Kasumi-1 (cell line): ENCODE results near the gene TGFB3.
"Not testable (repeated sequence)": the region's sequence is repeated elsewhere in the genome, so short reads cannot be mapped to it uniquely, and the experiment has no call there.

Experiments used
- DNase-seq, 2 experiments: peaks; one replicate each; lab custom pipeline; 2025; lab: John Stamatoyannopoulos, UW

TGFB3 gene

DNA sequence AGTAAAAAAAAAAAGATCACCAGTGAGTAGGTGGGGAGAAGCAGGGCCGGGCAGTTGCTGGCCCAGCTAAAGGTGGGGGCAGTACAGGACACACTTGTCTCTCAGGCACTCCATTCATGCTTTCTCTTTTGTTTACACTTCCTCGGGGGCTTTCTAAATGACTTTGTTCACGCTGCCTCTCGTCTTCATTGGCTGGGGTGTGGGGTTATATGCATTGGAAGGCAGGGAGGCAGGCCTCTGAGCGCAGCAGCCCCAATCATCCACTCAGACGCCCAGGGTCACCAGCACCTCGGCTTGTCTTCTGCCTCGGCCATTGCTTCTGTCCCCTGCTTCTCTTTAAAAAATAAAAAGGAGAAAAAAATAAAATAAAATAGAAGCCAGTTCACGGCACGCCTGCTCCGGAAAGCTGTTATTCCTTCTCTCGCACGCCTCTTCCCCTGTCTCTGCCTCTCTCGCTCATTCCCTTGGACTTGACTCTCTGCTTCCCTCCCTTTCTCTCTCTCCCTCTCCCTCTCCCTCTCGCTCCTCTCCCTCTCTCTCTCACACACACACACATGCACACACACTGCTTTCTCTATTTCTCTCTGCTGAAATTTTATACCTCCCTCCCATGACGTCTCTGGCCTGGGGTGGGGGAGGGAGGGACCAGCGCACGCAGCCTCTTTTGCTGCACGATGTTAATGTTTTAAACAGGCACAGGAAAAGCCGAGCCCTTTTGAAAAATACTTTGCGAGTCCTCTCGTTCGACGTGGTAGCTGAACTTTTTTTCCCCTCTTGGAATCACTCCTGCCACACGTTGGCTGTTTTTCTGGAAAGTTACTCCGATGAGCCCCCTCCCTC is at the start of gene TGFB3:
TGFB3 (minus strand) TSS at position 570 of the 840 bp plus-strand sequence. CDS start 1,102 bp downstream, outside the sequence.
- DNase-seq: peak; percentile 62 to 76

DNA sequence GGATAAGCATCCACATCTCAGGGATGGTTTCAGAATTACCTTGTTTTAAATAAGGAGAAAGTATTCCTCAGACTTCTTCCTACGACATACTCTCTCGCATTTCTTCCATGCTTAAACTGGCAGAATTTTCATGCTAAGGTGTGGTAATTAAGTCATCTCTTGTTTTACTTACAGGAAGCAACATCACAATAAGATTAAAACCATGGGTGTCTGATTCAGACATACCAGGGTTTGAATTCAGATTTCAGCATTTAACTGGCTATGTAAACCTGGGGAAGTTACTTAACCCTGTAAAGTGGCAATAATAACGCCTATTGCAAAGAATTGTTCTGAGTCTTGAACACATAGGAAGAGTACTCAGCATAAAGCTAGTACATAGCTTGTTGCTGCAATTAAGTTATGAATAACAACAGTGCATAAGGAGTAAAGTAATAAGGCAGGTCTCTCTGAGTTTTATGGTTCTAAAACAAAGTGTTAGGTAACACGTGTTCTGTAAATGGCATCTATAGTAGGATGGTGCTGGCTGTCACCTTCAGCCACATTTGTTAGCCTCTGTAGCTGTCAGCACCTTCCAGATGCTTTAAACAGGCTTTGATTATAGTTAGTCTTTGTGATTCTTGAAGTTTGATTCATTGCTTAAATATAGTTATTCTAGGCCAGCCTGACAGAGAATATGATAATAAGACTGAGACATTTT is 42.6 kb upstream of the TGFB3 start:
- no peak for DNase-seq

DNA sequence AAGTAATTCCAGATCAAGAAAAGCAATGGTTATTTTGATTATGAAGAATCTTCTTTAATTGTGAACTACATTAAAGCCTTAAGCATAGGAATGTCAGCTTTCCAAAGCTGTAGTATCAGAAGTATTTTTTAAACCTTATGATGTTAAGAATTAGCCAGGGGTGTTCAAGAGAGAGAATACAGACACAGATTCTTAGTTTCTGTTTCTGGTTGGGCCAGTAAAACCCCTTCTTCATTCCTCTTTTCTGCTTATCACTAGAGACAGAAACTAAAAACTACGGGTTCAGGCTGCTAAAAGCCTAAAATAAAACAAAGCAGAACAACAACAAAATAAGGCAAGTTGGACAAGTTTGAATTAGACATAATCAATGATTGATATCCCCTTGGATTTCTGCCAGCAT is 42.0 kb upstream of the TGFB3 start:
- no peak for DNase-seq

DNA sequence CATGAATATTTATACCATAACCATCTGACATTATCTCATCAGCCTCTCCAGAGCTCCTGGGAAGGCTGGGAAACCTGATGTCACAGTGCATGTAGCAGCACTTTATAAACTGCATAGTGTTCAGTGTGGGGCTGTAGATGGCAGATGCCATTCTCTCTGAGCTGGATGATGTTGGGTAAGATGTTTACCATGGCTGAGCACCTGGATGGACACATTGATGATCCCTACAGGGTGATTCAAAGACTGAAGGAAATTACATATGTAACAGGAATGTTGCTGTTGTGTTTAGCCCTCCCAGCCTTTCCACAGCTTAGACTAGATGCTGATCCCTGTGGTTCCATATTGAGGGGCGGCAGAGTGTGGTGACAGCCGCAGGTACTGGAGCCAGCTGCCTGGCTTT is 41.2 kb upstream of the TGFB3 start:
- DNase-seq: no peak

DNA sequence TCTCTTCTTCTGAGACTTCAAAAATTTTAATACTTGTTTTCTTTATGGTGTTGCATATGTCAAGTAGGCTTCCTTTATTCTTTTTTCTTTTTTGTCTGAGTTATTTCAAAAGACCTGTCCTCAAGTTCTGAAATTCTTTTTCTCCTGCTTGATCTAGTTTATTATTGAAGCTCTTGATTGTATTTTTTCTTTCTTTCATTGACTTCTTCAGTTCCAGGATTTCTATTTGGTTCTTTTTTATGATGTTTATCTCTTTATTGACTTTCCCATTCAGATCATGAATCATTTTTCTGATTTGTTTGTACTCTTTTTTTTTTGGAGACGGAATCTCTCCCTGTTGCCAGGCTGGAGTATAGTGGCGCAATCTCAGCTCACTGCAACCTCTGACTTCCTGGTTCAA is 37.9 kb upstream of the TGFB3 start:
- no peak for DNase-seq

DNA sequence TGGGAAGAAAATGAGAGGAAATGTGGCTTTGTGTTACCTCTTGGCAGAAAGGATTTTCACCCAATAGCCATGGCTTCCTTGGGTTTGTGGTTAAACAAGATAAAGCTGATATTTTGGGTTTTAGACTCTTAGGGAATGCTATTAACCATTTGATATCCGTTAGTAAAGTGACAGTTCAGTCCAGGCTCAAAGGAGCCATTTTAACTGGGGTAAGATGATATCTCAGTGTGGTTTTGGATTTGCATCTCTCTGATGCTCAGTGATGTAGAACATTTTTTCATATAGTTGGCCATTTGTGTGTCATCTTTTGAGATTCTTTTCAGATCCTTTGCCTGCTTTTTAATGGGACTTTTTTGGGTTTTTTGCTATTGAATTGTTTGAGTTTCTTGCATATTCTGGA is 33.9 kb upstream of the TGFB3 start:
- DNase-seq: no peak

DNA sequence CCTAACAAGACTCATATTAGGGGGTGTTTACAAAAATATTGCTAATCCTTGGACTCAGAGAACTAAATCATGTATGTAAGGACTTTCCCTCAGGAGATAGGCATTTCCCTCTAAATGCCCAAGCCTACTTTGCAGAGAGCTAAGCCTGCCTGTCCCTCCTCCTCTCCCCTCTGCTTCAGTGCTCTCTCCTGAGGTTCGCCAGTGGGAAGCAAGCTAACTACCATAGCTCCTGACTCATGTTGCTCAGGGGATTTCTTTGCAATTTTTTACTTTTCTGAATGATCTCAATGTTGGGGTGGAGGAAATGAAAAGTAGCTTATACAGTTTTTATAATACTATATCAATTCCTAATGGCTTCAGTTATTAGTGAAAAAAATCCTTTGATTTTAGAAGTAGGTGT is 33.4 kb upstream of the TGFB3 start:
- no peak for DNase-seq

DNA sequence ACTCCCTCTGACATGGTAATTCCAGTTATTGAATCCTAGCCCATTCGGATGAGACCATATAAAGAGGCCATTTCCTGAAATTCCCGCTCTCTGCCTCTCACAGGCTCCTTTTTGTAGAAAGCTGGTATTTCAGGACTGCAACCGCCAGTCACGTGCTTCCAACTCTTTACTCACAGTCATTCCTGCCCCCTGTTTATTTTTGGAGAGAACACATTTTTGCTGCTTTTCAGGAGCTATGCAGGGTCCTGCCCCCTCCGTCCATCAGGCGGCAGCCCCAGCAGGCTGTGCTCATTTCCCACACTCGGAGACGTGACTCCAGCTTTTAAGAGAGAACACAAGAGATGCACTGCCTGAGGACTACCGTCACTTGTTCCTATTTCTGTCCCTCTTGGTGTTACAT is 30.6 kb upstream of the TGFB3 start:
- no peak for DNase-seq

DNA sequence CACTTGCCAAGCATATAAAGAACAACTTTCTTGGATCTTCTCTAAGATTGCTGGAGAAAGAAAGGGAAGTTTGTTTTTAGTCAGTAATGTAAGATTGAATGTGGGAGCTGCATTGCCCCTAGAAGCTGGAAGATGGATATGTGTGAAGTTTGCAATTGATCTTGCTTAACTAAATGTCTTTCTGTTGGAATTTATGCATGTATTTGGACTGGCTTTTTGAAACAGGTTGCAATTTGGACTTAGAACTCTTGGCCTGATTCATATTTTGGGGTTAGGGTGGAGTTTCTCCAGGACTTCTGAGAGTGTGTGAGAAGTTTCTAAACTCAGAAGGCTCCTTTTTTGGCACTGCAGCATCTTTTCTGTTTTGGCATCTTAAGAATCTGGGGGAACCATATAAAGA is 30.1 kb upstream of the TGFB3 start:
- DNase-seq: no peak

DNA sequence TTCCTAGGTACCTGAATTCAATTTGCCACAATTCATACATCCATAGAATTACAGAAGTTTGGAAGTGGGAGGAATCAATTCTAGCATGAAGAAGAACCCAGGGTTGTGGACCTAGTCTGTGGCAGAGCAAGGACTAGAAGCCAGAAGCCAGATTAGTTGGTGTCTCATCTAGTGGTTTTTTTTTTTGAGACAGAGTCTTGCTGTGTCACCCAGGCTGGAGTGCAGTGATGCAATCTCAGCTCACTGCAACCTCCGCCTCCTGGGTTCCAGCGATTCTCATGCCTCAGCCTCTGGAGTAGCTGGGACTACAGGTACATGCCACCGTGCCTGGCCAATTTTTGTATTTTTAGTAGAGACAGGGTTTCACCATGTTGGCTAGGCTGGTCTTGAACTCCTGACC is 27.8 kb upstream of the TGFB3 start:
- not testable (repeated sequence) for DNase-seq

DNA sequence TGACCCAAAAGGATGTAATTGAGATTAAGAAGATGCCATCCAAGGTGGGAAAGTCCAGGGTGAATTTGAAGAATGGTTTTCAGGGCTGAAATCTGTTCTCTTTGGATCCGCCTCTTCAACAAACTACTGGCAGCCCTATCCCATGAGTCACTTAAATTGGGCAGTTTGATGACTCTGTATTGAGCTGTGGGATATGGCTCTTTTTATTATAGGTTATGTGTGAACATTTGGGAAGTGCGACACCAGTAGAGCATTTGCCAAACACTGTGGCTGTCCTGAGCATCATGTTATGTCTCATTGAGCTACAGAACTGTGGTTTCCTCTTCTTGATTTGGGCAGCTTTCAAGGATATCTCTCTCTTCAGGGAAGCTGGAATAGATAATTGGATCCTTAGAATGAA is 26.1 kb upstream of the TGFB3 start:
- DNase-seq: no peak

DNA sequence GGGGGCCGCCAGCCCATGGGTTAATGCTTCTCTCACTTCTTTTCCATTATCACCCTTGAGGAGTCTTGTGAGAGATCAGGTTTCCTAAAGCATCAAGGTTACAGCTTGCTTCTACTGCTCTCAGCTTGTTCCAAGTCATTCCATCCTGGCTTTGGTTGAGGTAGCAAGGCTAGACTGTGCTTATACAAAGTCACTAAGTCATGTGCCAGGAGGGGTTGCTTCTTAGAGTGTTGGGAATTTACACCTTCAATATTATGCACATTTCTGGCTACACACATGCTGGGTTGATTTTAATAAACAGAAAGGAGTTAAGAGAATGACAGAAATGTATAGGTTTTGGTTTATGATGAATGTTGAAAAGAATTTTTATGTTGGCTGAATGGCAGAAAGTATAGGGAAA is 25.6 kb upstream of the TGFB3 start:
- no peak for DNase-seq

DNA sequence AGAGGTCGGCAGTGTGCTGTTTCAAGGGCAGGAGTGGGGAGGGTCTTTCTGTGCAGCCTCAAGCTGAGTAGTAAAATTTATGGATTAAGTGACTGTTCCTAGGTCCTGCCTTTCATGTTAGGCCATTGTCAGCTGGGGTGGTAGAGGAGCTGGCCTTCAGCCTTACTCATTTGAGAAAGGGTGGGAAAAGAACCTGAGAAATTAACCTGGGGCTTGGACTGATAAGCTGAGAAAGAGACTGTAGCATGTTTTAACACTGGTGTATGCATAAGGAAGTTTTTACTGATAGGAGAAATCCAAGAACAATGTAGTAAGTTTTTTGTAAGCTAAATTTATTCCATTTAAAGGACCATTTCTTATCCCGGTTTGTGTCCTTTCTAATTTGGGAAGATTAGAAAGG is 24.5 kb upstream of the TGFB3 start:
- DNase-seq: no peak

DNA sequence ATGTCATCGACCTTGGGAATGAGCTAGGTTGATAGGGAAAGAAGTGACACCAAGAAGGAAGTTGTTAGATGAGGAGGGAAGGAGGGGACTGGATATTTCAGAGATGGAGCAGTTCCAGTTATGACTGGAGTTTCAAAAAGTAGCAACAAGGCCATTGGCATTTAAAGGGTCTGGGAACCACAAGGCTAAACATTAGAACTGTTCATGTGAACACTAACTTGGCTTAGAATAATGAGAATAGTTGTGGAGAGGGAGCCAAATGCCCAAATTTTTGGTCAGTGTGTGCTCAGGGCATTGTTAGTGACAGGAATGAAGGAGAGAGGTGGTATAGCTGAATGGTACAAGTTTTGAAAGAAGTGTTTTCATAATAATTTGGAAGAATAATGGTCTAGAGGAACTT is 20.6 kb upstream of the TGFB3 start:
- no peak for DNase-seq

DNA sequence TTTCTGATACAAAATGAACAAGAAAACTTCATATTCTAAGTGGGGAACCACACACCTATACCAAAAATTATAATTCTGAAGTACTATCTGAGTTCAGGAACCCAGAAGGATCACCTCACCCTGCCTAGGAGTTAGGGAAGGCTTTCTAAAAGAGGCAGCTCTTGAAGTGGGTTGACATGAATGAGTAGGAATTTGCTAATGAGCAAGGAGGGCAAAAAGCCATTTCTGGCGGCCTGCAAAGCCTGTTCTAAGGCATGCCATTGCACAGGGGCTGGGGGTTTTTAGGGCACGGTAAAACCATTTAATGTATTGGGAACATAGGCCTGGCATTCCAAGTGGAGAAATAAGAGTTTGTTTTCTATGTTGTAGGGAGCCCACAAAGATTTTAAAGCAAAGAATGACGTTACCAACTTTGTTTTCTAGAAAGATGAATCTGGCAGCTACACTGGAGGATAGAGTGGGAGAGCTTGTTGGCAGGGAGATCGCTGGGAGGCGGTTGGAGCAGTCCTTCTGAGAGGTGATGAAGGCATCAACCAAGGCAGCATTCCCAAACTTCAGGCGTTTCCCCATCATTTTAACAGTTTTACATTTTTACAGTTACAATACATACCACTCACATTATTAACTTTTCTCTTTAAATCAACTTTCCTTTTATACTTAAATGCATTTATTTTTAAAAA is 17.9 kb upstream of the TGFB3 start:
- DNase-seq: no peak

DNA sequence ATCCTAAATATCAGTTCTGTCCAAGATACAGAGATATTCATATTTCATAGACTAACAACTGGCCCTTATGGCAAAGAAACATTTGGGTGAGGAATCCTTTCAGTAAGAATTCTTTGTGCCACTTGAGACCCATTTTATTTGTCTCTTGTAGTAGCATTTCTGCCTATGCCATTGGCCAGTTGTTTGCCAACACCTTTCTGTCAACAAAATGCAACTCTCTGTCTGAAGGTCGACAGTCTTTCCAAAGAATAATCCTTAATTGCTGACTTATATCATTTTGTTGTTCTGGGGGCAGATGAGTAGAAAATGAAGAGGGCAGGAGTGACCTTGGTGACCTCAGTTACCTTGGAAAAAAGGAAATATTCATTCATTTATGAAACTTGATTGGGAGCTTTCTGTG is 14.7 kb upstream of the TGFB3 start:
- no peak for DNase-seq

DNA sequence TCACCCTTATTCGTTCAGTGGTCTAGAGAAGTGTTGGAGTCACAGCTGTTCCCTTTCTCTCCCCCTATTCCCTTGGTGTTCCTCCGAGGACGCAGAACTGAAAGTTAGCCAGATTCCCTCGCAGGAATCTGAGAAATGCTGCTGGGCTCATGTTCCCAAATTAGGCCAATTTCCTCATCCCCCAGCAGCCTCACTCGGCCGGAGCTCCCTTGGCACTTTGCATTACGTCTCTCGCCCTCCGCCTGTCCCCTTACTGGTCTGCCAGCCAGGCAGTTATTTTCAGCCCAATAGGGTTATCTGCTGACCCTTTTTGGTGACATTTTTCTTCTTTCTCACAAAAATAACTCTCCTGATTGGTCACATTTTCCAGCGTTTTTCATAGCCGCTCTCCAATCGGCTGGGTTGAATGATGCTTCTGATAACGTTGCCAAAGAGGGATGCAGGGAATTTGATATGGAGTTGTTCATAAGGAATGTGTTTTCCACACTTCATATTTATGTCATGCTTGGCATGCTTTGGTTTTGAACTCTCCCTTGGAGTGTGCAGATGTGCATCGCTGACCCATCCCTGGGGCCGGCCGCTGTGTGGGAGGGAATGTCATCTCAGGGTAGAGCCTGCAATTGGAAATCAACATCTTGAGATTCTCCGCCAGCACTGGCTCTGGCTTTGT is 13.7 kb upstream of the TGFB3 start:
- no peak for DNase-seq

DNA sequence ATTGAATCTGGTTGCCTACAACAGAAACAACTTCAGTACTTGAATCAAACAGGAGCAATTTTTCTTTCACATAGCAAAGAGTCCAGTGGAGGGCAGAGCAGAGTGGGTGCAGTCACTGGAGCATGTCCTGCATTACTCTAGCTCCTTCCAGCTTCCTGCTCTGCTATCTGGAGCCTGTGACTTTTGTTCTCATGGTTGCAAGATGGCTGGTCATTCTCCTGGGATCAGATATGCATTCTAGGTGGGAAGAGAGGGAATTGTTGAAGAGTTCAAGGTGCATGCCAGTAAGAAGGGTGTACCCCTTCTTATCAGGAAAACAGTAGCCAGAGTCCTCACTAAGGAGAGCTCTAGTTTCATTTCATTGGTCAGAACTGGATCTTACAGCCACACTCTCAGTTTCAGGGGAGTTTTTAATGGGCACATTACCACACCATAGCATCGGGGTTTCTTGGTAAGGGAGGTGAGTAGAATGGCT is 11.8 kb upstream of the TGFB3 start:
- DNase-seq: no peak

DNA sequence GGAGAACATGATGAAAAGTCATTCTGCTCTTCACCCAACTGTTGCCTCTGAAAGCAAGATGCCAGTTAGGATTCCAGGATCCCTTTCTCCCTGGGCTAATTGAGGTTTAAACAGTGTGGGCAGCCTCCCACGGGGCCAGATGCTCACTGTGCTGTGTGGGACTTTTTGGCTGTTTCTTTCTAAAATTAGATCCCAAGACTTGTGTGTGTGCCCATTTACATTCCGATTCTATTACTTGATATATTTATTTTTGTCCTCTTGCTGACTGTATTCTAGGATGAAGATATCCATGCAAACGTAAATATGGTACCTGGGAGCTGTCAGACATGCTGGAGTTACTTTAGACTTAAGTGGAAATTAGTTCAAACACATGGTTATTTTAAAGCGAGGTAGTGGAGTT is 10.0 kb upstream of the TGFB3 start:
- DNase-seq: no peak

DNA sequence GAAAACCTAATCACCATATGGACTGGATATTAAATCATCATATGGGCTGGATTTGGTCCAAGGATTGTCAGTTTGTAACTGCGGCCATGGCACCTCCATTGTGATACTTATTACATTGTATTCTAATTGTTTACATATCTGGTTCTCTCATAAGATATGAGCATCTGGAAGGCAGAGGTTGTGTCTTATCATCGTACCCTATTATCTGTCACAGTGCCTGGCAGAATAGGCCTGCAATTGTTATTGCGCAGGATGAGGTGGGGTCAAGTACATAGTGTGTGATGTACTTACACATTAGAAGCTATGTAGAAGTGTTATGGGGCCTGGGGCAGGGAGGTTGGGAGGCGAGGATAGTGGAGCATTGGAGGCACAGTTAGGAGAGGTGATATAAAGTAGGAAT is 8.5 kb upstream of the TGFB3 start:
- no peak for DNase-seq

DNA sequence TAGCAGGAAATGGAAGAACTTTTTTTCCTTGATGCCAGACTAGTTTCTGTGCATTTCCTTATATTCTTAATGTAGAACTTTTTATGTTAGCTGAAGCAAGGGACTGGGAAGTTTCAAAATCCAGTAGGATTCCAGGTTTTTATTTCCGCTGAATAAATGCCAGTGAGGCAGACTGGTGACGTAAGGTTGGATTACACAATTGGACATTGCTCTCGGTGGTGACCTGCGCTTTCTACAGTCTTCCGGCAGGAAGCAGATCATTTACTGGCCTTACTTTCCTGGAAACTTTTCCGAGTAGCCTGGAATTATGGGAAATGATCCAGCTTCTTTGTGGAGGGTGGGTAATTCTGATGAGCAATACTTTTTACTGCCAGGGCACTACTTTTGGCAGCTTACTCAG is 7.3 kb upstream of the TGFB3 start:
- DNase-seq: no peak

DNA sequence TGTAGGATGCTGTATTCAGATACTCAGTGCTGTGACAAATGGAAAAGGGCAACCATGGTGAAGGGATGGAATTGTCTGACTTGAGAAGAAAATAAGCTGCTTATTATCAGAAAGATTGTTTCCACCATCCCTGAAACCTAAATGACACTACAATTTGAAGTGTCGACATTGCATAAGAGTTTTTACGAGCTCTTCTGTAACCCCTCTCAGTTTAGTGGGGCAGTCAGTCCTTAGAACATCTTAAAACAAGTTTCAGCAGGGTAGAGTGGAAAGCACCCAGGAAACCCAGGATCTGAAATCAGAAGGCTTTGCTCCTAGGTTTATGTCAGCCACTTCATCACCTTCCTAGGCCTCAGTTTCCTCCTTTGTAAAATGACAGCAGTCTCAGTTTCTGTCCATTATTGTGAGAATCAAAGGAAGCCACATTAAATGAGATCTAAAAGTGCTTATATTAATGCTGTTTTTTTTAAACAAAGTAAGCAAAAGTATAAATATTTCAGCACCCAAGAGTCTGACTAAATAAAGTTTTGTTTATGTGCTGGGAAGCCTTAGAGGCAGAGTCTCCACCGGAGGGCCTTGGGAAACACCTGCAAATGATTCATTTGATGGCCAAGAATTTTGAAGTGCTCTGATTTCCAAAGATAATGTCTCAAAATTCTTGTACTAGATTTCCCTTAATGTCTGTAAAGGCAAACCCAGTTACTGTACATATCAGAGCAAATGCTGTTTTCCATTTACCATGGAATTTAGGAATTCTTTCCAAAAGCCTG is 5.6 kb upstream of the TGFB3 start:
- DNase-seq: no peak
